Osteoblast (primary cell): ENCODE measurements around the gene FETUB. TPM values are rescaled to one million over a fixed set of nuclear protein-coding genes. Genes with fewer than 3 reads are reported as not detected.

ENCODE experiments used
- DNase-seq: peaks from one replicate; pipeline ENCODE4 v3.0.0; 2011; ENCODE audit warnings: low spot score, mixed read lengths; ENCODE audit not compliant: insufficient read length; ENCODE audit errors: missing footprints
- H2AFZ ChIP-seq: 2 replicates; pipeline ENCODE4 v1.6.0; 2011; ENCODE audit warnings: mild to moderate bottlenecking, low read length
- H3K27ac ChIP-seq: 2 replicates; pipeline ENCODE4 v1.5.1; 2011; ENCODE audit warnings: mild to moderate bottlenecking, low read depth, low read length, moderate library complexity
- H3K27me3 ChIP-seq: 2 replicates; pipeline ENCODE4 v1.6.0; 2012; ENCODE audit warnings: mild to moderate bottlenecking, control low read depth, inconsistent platforms, low read length, moderate library complexity; ENCODE audit not compliant: insufficient read depth
- H3K36me3 ChIP-seq: 2 replicates; pipeline ENCODE4 v1.5.1; 2011; ENCODE audit warnings: mild to moderate bottlenecking, low read length, control low read depth, moderate library complexity; ENCODE audit not compliant: insufficient read depth
- H3K4me1 ChIP-seq: 2 replicates; pipeline ENCODE4 v1.5.1; 2011; ENCODE audit warnings: mild to moderate bottlenecking, low read length, control low read depth, moderate library complexity; ENCODE audit not compliant: insufficient read depth
- H3K4me2 ChIP-seq: 2 replicates; pipeline ENCODE4 v1.6.0; 2011; ENCODE audit warnings: mild to moderate bottlenecking, low read length; ENCODE audit not compliant: insufficient read depth
- H3K4me3 ChIP-seq: fragments of 200-600 bp; sonication (generic); 3 replicates; pipeline ENCODE4 v1.5.1; 2012; ENCODE audit warnings: mild to moderate bottlenecking, low read length, inconsistent platforms; ENCODE audit not compliant: insufficient read depth
- H3K79me2 ChIP-seq: 2 replicates; pipeline ENCODE4 v1.6.0; 2012; ENCODE audit warnings: mild to moderate bottlenecking, low read length, control low read depth, inconsistent platforms; ENCODE audit not compliant: insufficient read depth
- H3K9me3 ChIP-seq: 2 replicates; pipeline ENCODE4 v1.5.1; 2011; ENCODE audit warnings: low read depth, low read length, control low read depth
- H4K20me1 ChIP-seq: 2 replicates; pipeline ENCODE4 v1.6.0; 2012; ENCODE audit warnings: mild to moderate bottlenecking, low read length, control low read depth; ENCODE audit not compliant: insufficient read depth
- CTCF ChIP-seq: IDR thresholded peaks from 2 replicates; pipeline ENCODE4 v1.5.1; 2011; ENCODE audit warnings: mild to moderate bottlenecking, low read depth, low read length, moderate library complexity; ENCODE audit errors: extremely low read depth
- total RNA-seq: library from RNA; depleted of rRNA; stranded (reverse); fragments of >200 nt; gene quantifications from 2 replicates; pipeline ENCODE4 v1.2.3, GENCODE V29; 2012

FETUB gene
- total RNA-seq, 1 donor = not detected

GRCh38 chr3:186640473-186640818, 247 bp downstream of the FETUB start:
- no peak overlapping the region for H2AFZ ChIP-seq
- no peaks in the 10 kb centered on the region for H3K9me3 ChIP-seq
- H3K4me1 ChIP-seq = no peaks in the 10 kb centered on the region
- no peak for TF ChIP-seq CTCF
- no peak overlapping the region for H3K27ac ChIP-seq
- no peaks in the 10 kb centered on the region for H4K20me1 ChIP-seq
- H3K27me3 ChIP-seq = peaks cover 15% of the 10 kb centered on the region
- no peak overlapping the region for H3K4me2 ChIP-seq
- no peak for DNase-seq
- no peaks in the 10 kb centered on the region for H3K79me2 ChIP-seq
- no peaks in the 10 kb centered on the region for H3K36me3 ChIP-seq
- no peak overlapping the region for H3K4me3 ChIP-seq

- H3K27me3 ChIP-seq = peaks cover 15% of the 10 kb centered on the region
- no peak for DNase-seq
- H2AFZ ChIP-seq = no peak overlapping the region
Observed at GRCh38 chr3:186640929-186641328, 730 bp downstream of the FETUB start.

GRCh38 chr3:186642014-186642413, 1.8 kb downstream of the FETUB start:
- Histone ChIP-seq H3K4me2 (no peak overlapping the region), H3K4me3 (no peak overlapping the region), H3K27me3 (peaks cover 15% of the 10 kb centered on the region), H2AFZ (no peak overlapping the region), H3K4me1 (no peaks in the 10 kb centered on the region), H3K27ac (no peak overlapping the region), H3K36me3 (no peaks in the 10 kb centered on the region), H3K79me2 (no peaks in the 10 kb centered on the region), H3K9me3 (no peaks in the 10 kb centered on the region), H4K20me1 (no peaks in the 10 kb centered on the region)
- no peak for DNase-seq
- TF ChIP-seq CTCF = no peak

More at GRCh38 chr3:186640929-186641328, 730 bp downstream of the FETUB start:
- Histone ChIP-seq H3K36me3 (no peaks in the 10 kb centered on the region), H3K4me2 (no peak overlapping the region), H3K4me3 (no peak overlapping the region), H3K79me2 (no peaks in the 10 kb centered on the region), H3K27ac (no peak overlapping the region), H3K4me1 (no peaks in the 10 kb centered on the region), H3K9me3 (no peaks in the 10 kb centered on the region), H4K20me1 (no peaks in the 10 kb centered on the region)
- TF ChIP-seq CTCF = no peak

- no peak for TF ChIP-seq CTCF
- Histone ChIP-seq H3K4me1 (no peaks in the 10 kb centered on the region), H2AFZ (no peak overlapping the region), H3K27ac (no peak overlapping the region), H3K36me3 (no peaks in the 10 kb centered on the region), H3K27me3 (peaks cover 15% of the 10 kb centered on the region), H4K20me1 (no peaks in the 10 kb centered on the region), H3K4me3 (no peak overlapping the region), H3K79me2 (no peaks in the 10 kb centered on the region), H3K4me2 (no peak overlapping the region), H3K9me3 (no peaks in the 10 kb centered on the region)
- no peak for DNase-seq
Observed at GRCh38 chr3:186643493-186643892, 3.3 kb downstream of the FETUB start.
